ENCODE measurements around the gene CCDC126.
"Not testable (repeated sequence)": the region's sequence is repeated elsewhere in the genome, so short reads cannot be mapped to it uniquely, and the experiment has no call there.

CCDC126 gene

DNA sequence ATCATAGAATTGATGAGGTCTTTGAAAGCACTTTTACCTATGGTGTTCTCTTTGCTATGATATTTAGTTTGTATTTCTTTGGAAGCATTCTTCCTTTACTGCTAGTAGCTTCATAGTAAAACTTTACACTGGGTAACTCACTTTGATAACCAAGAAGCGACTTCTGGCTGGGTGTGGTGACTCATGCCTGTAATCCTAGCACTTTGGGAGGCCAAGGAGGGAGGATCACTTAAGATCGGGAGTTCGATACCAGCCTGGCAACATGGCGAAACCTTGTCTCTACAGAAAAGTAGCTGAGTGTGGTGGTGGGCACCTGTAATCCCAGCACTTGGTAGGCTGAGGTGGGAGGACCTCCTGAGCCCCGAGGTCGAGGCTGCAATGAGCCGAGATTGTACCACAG is 36.2 kb downstream of the CCDC126 start:
- no peak for DNase-seq

DNA sequence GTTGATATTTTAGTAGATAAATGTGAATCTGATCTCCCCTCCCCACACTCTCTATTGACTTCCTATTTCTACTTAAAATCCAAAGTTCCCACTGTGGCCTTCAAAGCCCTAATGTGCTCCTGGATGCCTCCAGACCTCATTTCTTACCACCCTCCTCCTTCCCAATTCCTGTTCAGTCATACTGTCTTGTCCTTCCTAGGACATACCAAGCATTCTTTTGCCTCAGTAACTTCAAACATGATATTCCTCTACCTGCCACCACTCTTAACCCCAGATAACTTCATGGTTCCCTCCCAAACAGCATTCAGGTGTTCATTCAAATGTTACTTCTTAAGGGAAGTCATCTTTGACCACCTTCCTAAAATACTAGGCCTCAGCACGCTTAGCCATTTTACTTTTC is 48.6 kb downstream of the CCDC126 start:
- DNase-seq, result no peak

DNA sequence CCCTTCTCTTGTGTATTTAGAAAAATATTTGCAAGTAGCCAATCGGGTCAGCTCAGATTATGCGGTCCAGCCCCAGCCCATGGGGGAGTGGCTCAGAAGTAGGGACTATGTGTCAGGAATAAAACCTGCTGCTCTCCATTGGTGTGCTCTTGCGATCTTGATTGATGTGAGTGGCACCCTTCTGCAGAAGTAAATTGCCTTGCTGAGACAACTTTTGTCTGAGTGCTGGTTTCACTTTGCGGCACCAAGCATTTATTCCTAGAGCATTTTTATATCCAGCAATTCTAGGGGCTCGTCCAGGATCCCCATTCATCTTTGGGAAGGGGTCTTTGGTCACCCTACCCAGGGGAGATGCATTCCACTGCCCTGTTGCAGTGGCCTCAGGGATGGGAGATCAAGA is 56.8 kb downstream of the CCDC126 start:
- no peak for DNase-seq

DNA sequence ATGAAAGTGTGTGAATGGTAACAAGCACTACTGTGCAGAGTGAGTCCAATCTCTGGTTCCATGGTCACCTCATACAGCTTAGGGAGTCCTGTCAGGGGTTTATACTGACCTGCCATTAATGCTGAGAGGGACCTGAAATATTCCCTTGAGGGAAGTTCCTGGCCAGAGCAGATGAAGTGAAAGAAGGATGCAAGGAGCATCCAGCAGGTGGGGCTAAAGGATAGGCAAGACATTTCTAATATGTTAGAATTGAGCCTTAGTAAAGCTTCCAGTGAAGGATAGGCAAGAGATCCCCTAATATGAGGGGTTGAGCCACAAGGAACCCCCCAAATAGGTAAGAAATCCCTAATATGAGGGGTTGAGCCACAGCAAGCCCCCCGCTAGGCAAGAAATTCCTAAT is 57.3 kb downstream of the CCDC126 start:
- DNase-seq, result no peak

- no peak for DNase-seq
These were observed 58.3 kb downstream of the CCDC126 start for GRCh38 chr7:23655433-23655832.

- DNase-seq, result no peak
These were observed 61.7 kb downstream of the CCDC126 start for GRCh38 chr7:23658831-23659427.

- no peak for DNase-seq
These were observed 64.2 kb downstream of the CCDC126 start for GRCh38 chr7:23661385-23661784.

GRCh38 chr7:23662124-23662983 is 65.2 kb downstream of the CCDC126 start:
- DNase-seq, result no peak

DNA sequence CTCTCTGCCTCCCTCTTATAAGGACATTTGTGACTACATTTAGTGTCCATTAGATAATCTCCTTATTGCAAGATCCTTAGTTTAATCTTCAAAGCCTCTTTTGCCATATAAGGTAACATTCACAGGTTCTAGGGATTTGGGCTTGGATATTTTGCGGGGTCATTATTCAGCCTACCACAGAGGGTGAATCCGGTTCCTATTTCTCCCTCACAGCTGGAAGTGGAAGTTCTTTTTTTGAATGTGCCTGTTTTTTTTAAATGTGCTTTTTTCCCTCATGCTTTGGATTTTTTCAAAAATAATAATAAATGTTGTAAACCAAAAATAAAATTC is 65.8 kb downstream of the CCDC126 start:
- DNase-seq, result no peak

- DNase-seq, result no peak
These were observed 66.9 kb downstream of the CCDC126 start for GRCh38 chr7:23664122-23664521.

- DNase-seq, result no peak
These were observed 74.9 kb downstream of the CCDC126 start for GRCh38 chr7:23672033-23672432.

DNA sequence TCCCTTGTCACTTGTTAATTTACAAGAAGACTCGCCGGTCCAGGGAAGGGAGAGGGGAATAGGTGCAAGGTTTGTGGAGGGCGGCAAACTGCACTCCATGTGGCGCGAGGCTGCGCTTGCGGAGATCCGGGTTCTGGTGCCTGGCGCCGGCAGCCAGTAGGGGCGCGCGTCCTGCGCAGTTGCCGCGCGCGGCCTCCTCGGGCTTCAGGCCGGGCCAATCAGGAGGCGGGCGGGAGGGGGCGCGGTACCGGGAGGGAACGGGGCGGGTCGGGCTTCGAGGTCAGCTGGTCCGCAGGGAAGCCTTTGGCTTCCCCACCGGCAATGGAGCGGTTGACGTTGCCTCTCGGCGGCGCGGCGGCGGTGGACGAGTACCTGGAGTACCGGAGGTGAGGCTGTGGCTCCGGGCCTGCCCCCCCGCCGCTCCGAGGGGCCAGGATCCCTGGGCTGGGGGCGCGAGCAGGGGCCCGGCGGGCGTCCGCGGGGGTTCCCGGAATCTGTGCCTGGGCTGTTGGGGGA is 82.8 kb downstream of the CCDC126 start, which contains the start of gene FAM221A:
TSS of gene FAM221A (plus strand) at position 302 of the 516 bp plus-strand sequence. CDS start at position 322, 20 bp downstream.
- DNase-seq, result peak; percentile 89

DNA sequence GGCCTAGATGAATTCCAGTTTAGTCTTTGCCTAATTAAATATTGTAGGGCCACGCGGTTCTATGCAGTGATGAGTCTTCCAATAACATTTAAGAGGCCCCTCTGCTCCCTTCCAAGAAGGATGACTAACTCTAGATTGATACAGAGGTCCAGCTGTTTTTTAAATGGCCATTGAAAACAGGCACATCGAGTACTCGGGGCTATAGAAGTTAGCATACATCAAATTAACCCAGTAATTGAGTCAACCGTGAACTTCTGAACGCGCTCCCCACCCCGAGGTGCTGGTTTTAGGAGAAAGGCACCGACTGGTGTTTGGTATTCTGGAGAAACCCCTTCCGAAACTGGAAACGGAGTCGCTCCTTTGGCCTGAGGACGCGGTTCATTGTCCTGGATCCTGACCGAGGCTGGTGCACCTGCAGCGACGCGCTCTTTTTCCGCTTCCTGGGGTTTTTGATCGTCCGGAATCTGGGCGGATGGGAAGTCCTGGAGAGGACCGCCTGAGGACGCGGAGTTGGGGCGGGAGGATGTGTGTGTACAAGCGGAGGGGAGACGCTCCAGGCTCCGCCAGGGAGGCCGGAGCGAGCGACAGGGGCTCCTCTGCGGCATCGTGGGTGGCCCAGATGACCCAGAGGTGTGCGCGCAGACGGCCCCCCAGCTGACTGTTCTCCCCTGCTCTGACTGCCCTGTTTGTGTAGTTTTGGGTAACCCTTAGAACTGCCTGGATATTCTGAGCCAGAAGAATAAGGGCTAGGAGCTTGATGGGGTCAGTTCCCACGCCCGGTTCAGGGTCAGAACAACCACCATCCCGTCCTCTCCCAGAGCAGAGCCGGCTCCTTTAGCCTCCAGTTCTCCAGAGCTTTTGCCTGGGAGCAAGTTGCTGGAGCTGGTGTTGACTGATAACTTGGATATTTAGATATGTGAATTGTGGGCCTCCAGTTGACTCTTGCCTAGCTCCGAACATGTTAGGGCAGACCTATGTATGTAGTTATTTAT is 83.5 kb downstream of the CCDC126 start:
- peak; percentile 79 for DNase-seq

DNA sequence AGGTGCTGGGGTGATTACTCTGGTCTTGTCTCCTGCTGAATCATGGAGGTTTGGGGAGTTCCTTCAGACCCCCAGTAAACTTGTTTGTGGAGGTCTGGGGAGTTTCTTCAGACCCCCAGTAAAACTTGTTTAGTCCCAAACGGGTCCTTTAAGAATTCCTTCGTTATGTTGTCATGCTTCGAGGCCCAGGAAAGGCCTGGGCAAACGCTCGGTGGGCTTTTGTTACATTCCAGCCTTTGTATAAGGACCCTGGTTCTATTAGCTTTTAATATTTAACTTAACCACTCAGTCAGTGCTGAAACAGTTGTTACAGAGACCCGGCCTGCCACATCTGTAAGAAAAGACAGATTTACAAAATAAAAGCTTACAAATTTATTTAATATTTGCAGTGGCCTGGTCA is 86.9 kb downstream of the CCDC126 start:
- DNase-seq, result not testable (repeated sequence)

DNA sequence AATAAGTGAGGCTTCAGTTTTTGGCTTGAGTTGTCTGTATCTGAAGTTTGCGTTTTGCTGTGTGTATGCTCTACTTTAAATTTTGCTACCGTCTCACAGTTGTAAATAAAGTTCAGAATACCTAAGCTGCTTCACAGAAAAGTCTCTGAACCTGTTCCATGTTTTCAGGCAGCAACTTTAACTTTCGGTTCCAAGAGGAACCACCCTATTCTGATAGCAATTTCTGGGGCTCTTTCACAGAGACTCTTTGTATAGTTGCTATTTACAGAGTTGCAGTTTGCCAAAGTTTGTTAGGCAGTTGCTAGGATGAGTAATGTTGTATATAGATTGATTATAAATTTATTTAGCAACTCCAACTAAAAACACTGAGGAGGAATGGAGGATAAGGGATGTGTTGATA is 88.5 kb downstream of the CCDC126 start:
- DNase-seq, result no peak

- DNase-seq, result no peak
These were observed 89.8 kb downstream of the CCDC126 start for GRCh38 chr7:23687011-23687410.

DNA sequence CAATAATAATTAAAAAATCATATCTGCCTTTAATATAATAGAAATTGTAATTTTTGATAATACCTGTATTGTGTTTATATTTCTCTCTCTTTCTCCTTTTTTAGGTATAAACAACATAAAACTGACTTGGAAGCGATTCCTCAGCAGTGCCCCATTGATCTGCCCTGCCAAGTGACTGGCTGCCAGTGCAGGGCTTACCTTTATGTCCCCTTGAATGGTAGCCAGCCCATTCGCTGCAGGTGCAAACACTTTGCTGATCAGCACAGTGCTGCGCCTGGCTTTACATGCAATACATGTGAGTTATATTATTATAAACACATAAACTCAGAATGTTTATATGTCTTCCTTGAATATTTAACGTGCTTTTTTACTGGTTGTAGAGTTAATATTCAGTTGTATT is 92.0 kb downstream of the CCDC126 start:
- no peak for DNase-seq

GRCh38 chr7:23691320-23691719 is 94.1 kb downstream of the CCDC126 start:
- no peak for DNase-seq

- no peak for DNase-seq
These were observed 96.0 kb downstream of the CCDC126 start for GRCh38 chr7:23693224-23693623.
